DND-41 (cell line): ENCODE data around the gene TBC1D5.
"Not testable (repeated sequence)": the region's sequence is repeated elsewhere in the genome, so short reads cannot be mapped to it uniquely, and the experiment has no call there.

Experiments
- ATAC-seq: fragments of 200-7000 bp; cut with Tn5 transposase; 3 replicates; pipeline ENCODE4 v1.9.1; 2021; ENCODE audit warnings: low read depth; ENCODE audit not compliant: insufficient read depth
- DNase-seq: peaks from one replicate; pipeline ENCODE4 v3.0.0-alpha.2; 2020
- H2AFZ ChIP-seq: 2 replicates; pipeline ENCODE4 v1.6.0; 2012; ENCODE audit warnings: low read depth, low read length
- H3K27ac ChIP-seq: 2 replicates; pipeline ENCODE4 v1.5.1; 2012; ENCODE audit warnings: low read length, inconsistent platforms
- H3K27me3 ChIP-seq: fragments of 200-600 bp; sonication (generic); 2 replicates; pipeline ENCODE4 v1.6.0; 2012; ENCODE audit warnings: low read length, mild to moderate bottlenecking, inconsistent platforms; ENCODE audit not compliant: insufficient read depth, poor library complexity
- H3K36me3 ChIP-seq: 2 replicates; pipeline ENCODE4 v1.5.1; 2012; ENCODE audit warnings: low read length, inconsistent platforms; ENCODE audit not compliant: insufficient read depth
- H3K4me1 ChIP-seq: 2 replicates; pipeline ENCODE4 v1.5.1; 2012; ENCODE audit warnings: mild to moderate bottlenecking, low read length; ENCODE audit not compliant: insufficient read depth
- H3K4me2 ChIP-seq: 2 replicates; pipeline ENCODE4 v1.6.0; 2012; ENCODE audit warnings: mild to moderate bottlenecking, moderate library complexity, low read length, inconsistent platforms; ENCODE audit not compliant: insufficient read depth
- H3K4me3 ChIP-seq, 2 experiments: fragments of 200-600 bp in 1 of 2; shearing (Covaris generic) in 1 of 2; 2 replicates each; pipeline ENCODE4 v1.5.1; 2012 to 2016; ENCODE audit warnings: inconsistent platforms in 2 of 2, low read length in 2 of 2, mild to moderate bottlenecking in 2 of 2, low read depth in 1 of 2, moderate library complexity in 1 of 2
- H3K79me2 ChIP-seq: 2 replicates; pipeline ENCODE4 v1.6.0; 2012; ENCODE audit warnings: low read length, inconsistent platforms; ENCODE audit not compliant: insufficient read depth
- H3K9ac ChIP-seq: 2 replicates; pipeline ENCODE4 v1.6.0; 2012; ENCODE audit warnings: low read depth, mild to moderate bottlenecking, inconsistent platforms, low read length, moderate library complexity
- H3K9me3 ChIP-seq: 2 replicates; pipeline ENCODE4 v1.5.1; 2012; ENCODE audit warnings: low read length, moderate library complexity, mild to moderate bottlenecking, inconsistent platforms; ENCODE audit not compliant: insufficient read depth, severe bottlenecking
- H4K20me1 ChIP-seq: 2 replicates; pipeline ENCODE4 v1.6.0; 2012; ENCODE audit warnings: low read length; ENCODE audit not compliant: insufficient read depth
- EZH2 ChIP-seq: IDR thresholded peaks from 3 replicates; pipeline ENCODE4 v1.6.1; 2012; ENCODE audit warnings: borderline replicate concordance, low read depth, mild to moderate bottlenecking, moderate library complexity, low read length, inconsistent platforms; ENCODE audit not compliant: severe bottlenecking
- TF ChIP-seq, protein P1 (sequence below): IDR thresholded peaks from 2 replicates; pipeline ENCODE4 v1.5.1; 2012; ENCODE audit warnings: borderline replicate concordance, low read length, moderate library complexity, mild to moderate bottlenecking; ENCODE audit not compliant: poor library complexity, severe bottlenecking; ENCODE audit errors: extremely low read depth

TBC1D5 gene

DNA sequence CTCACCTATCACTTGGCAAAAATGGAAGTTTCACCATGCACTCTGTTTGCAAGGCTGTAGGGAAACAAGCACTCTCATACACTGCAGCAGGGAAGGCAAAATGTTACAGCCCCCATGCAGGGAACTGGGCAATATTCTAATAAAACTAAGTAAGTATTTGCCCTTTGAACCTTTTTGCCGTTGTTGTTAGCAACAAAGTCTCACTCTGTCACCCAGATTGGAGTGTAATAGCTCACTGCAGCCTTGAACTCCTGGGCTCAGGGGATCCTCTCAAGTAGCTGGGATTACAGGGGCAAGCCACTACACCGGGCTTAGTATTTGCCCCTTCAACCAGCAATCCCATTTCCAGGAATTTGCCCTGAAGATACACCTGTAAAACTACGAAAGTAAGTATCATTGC, 122.5 kb downstream of the TBC1D5 start:
- H3K4me2 ChIP-seq, result no peak overlapping the region
- ATAC-seq, result no peak

GRCh38 chr3:17613017-17613416, 129.4 kb downstream of the TBC1D5 start:
- not testable (repeated sequence) for H4K20me1 ChIP-seq, H3K36me3 ChIP-seq, DNase-seq, H3K9ac ChIP-seq, H3K4me1 ChIP-seq, H3K4me3 ChIP-seq, H3K27ac ChIP-seq, H3K4me2 ChIP-seq, H3K79me2 ChIP-seq, H2AFZ ChIP-seq, H3K9me3 ChIP-seq, ATAC-seq, H3K27me3 ChIP-seq

More for the DNA sequence above, 122.5 kb downstream of the TBC1D5 start:
- no peaks in the 10 kb centered on the region for H3K4me1 ChIP-seq
- no peak overlapping the region for H3K4me3 ChIP-seq
- no peak overlapping the region for H3K9ac ChIP-seq
- H4K20me1 ChIP-seq, result no peaks in the 10 kb centered on the region
- H3K27me3 ChIP-seq, result no peaks in the 10 kb centered on the region
- peaks cover 28% of the 10 kb centered on the region for H3K36me3 ChIP-seq
- H3K9me3 ChIP-seq, result no peaks in the 10 kb centered on the region
- TF ChIP-seq EZH2, result no peak
- TF ChIP-seq, protein P1, sequence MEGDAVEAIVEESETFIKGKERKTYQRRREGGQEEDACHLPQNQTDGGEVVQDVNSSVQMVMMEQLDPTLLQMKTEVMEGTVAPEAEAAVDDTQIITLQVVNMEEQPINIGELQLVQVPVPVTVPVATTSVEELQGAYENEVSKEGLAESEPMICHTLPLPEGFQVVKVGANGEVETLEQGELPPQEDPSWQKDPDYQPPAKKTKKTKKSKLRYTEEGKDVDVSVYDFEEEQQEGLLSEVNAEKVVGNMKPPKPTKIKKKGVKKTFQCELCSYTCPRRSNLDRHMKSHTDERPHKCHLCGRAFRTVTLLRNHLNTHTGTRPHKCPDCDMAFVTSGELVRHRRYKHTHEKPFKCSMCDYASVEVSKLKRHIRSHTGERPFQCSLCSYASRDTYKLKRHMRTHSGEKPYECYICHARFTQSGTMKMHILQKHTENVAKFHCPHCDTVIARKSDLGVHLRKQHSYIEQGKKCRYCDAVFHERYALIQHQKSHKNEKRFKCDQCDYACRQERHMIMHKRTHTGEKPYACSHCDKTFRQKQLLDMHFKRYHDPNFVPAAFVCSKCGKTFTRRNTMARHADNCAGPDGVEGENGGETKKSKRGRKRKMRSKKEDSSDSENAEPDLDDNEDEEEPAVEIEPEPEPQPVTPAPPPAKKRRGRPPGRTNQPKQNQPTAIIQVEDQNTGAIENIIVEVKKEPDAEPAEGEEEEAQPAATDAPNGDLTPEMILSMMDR, result no peak
- DNase-seq, result no peak
- peaks cover 2% of the 10 kb centered on the region; the same call in 1 of the 2 replicates for H3K79me2 ChIP-seq
- no peak overlapping the region for H2AFZ ChIP-seq
- H3K27ac ChIP-seq, result no peak overlapping the region

DNA sequence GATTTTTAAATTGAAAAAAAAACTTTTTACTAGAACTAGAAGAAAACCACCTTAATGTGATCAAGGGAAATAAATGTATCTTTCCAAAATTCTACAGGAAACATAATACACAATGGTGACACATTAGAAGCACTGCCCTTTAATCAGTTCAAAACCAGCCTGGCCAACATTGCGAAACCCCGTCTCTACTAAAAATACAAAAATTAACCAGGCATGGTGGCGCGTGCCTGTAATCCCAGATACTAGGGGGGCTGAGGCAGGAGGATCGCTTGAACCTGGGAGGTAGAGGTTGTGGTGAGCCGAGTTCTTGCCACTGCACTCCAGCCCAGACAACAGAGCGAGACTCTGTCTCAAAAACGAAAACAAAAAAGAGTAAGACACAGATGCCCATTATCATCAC, 134.5 kb downstream of the TBC1D5 start:
- no peak overlapping the region for H2AFZ ChIP-seq
- no peaks in the 10 kb centered on the region for H3K4me1 ChIP-seq
- H3K9me3 ChIP-seq, result peaks cover 3% of the 10 kb centered on the region
- H3K4me3 ChIP-seq, result no peak overlapping the region
- TF ChIP-seq, protein P1, result no peak
- no peak for TF ChIP-seq EZH2
- no peak overlapping the region for H3K4me2 ChIP-seq
- DNase-seq (no peak), ATAC-seq (no peak)
- H3K36me3 ChIP-seq, result no peaks in the 10 kb centered on the region
- H4K20me1 ChIP-seq, result no peaks in the 10 kb centered on the region
- H3K9ac ChIP-seq, result no peak overlapping the region
- H3K27me3 ChIP-seq, result no peaks in the 10 kb centered on the region
- H3K79me2 ChIP-seq, result peaks cover 23% of the 10 kb centered on the region
- H3K27ac ChIP-seq, result no peak overlapping the region

GRCh38 chr3:17605934-17606333, 136.5 kb downstream of the TBC1D5 start:
- no peak overlapping the region for H3K9ac ChIP-seq
- no peak overlapping the region for H3K4me3 ChIP-seq
- no peaks in the 10 kb centered on the region for H3K27me3 ChIP-seq
- no peaks in the 10 kb centered on the region for H3K4me1 ChIP-seq
- peaks cover 25% of the 10 kb centered on the region for H3K79me2 ChIP-seq
- H4K20me1 ChIP-seq, result no peaks in the 10 kb centered on the region
- H2AFZ ChIP-seq, result no peak overlapping the region
- H3K36me3 ChIP-seq, result no peaks in the 10 kb centered on the region
- H3K4me2 ChIP-seq, result no peak overlapping the region
- TF ChIP-seq EZH2, result no peak
- TF ChIP-seq, protein P1, result no peak
- H3K9me3 ChIP-seq, result peaks cover 3% of the 10 kb centered on the region
- ATAC-seq (no peak), DNase-seq (no peak)
- no peak overlapping the region for H3K27ac ChIP-seq
